Calu3 (cell line): Measurements from ENCODE around the gene WDR38. TPM values are rescaled to one million over a fixed set of nuclear protein-coding genes. Genes with fewer than 3 reads are reported as not detected.

Experiments used
- BruUV-seq: library from RNA; stranded (reverse); fragments of 400-500 nt; replicated peaks from 2 replicates; lab custom pipeline; 2021; lab: Mats Ljungman, UMichigan
- CTCF ChIA-PET: fragments of 300-600 bp; sonication (Branson Sonifier 250); formaldehyde crosslinking; loops from one replicate; lab custom pipeline; 2022; ENCODE audit warnings: antibody characterized with exemption; lab: Charles Lee
- DNase-seq: peaks from one replicate; pipeline ENCODE4 v3.0.0; 2022
- H3K27ac Mint-ChIP-seq: one replicate; pipeline ENCODE4 v1.8.0; 2022; ENCODE audit warnings: mixed read lengths; ENCODE audit not compliant: unreplicated experiment
- H3K27me3 Mint-ChIP-seq: one replicate; pipeline ENCODE4 v1.8.0; 2022; ENCODE audit warnings: mixed read lengths; ENCODE audit not compliant: unreplicated experiment
- H3K36me3 Mint-ChIP-seq: one replicate; pipeline ENCODE4 v1.8.0; 2022; ENCODE audit warnings: mild to moderate bottlenecking, moderate library complexity, mixed read lengths; ENCODE audit not compliant: insufficient read depth, unreplicated experiment
- H3K4me1 Mint-ChIP-seq: one replicate; pipeline ENCODE4 v1.8.0; 2022; ENCODE audit warnings: mild to moderate bottlenecking, low read depth, mixed read lengths; ENCODE audit not compliant: unreplicated experiment
- H3K4me3 Mint-ChIP-seq: one replicate; pipeline ENCODE4 v1.8.0; 2022; ENCODE audit warnings: mild to moderate bottlenecking, low read depth, moderate library complexity, mixed read lengths; ENCODE audit not compliant: unreplicated experiment
- H3K9me3 Mint-ChIP-seq: one replicate; pipeline ENCODE4 v1.8.0; 2022; ENCODE audit warnings: low read depth, mixed read lengths; ENCODE audit not compliant: unreplicated experiment
- CTCF ChIP-seq: fragments of 200-600 bp; IDR thresholded peaks from one replicate; pipeline ENCODE4 v1.8.0; 2022; ENCODE audit warnings: antibody characterized with exemption; ENCODE audit not compliant: unreplicated experiment
- intact Hi-C: fragments of 100-400 bp; cut with micrococcal nuclease; formaldehyde crosslinking; loops from one replicate; pipeline ENCODE4 v1.10.0; 2022; ENCODE audit not compliant: unreplicated experiment
- total RNA-seq: library from RNA; stranded (reverse); gene quantifications from 2 replicates; pipeline ENCODE4 v1.2.3, GENCODE V29; 2022

Gene WDR38
- total RNA-seq, 1 experiment from 2014 or later, result not detected

GRCh38 chr9:124859803-124860581 lies 6.7 kb downstream of the WDR38 start:
- CTCF ChIA-PET, result interaction anchor here (1.4 kb wide), 1 partner anchor 48 kb away, joined by 3 read pairs; no protein-coding TSS in a partner anchor
- no peak for DNase-seq
- intact Hi-C loops, result no loop called here
- Mint-ChIP-seq H3K9me3 (no peaks in the 10 kb centered on the region), H3K4me3 (peak overlapping the region; percentile 83), H3K4me1 (peaks cover 9% of the 10 kb centered on the region), H3K36me3 (peaks cover 71% of the 10 kb centered on the region), H3K27me3 (no peaks in the 10 kb centered on the region), H3K27ac (peak overlapping the region; percentile 92)
- no peak for TF ChIP-seq CTCF
- no TSS peak for BruUV-seq

GRCh38 chr9:124860582-124861341 lies 7.5 kb downstream of the WDR38 start:
- H3K36me3 Mint-ChIP-seq, result peaks cover 64% of the 10 kb centered on the region
- no TSS peak for BruUV-seq
- H3K4me3 Mint-ChIP-seq, result peak overlapping the region; percentile 83

GRCh38 chr9:124861342-124862229 lies 8.3 kb downstream of the WDR38 start, which contains the start of the genes ARPC5L and RPL35:
TSS of gene ARPC5L (plus strand) at chr9:124862130. CDS start at chr9:124869291, 7,161 bp downstream.
TSS of gene RPL35 (minus strand) at chr9:124861957. CDS start at chr9:124861912, 45 bp downstream.
- CTCF ChIA-PET, result interaction anchor here (0.9 to 1.7 kb wide), 3 partner anchors 9 to 49 kb away, joined by 3 to 4 read pairs (median 4); partner anchors contain the start of gene WDR38
- peak within 1 kb of the TSS; percentile 83 for H3K4me3 Mint-ChIP-seq
- peak; percentile 93 for DNase-seq
- peaks cover 57% of the 10 kb centered on the region for H3K36me3 Mint-ChIP-seq
- intact Hi-C loops, result no loop called here
- H3K27ac Mint-ChIP-seq, result peak within 1 kb of the TSS; percentile 82
- TSS peak; percentile 53 for BruUV-seq
- no peak for TF ChIP-seq CTCF
- H3K4me1 Mint-ChIP-seq, result peaks cover 9% of the 10 kb centered on the region
- H3K9me3 Mint-ChIP-seq, result no peaks in the 10 kb centered on the region
- H3K27me3 Mint-ChIP-seq, result no peaks in the 10 kb centered on the region

More at GRCh38 chr9:124860582-124861341, 7.5 kb downstream of the WDR38 start:
- Mint-ChIP-seq H3K27me3 (no peaks in the 10 kb centered on the region), H3K4me1 (peaks cover 9% of the 10 kb centered on the region), H3K27ac (peak overlapping the region; percentile 92), H3K9me3 (no peaks in the 10 kb centered on the region)
- no peak for DNase-seq
- no peak for TF ChIP-seq CTCF
- CTCF ChIA-PET, result interaction anchor here (0.9 to 1.7 kb wide), 3 partner anchors 8 to 49 kb away, joined by 3 to 4 read pairs (median 4); partner anchors contain the start of gene WDR38
- intact Hi-C loops, result no loop called here
